ENCODE results near the gene FAM124A. TPM values are rescaled to one million over a fixed set of nuclear protein-coding genes. Genes with fewer than 3 reads are reported as not detected.

FAM124A gene
- polyA plus RNA-seq, 2 of the 4 experiments (the other 2 are of a cell fraction), result 1.5 to 1.6 TPM

- TF ChIP-seq RNF2 (IDR thresholded peaks at IDR 0.05; ENCODE audit: borderline replicate concordance, low read depth), result no peak
- TF ChIP-seq ZSCAN20 (CRISPR knock-in tag; IDR thresholded peaks at IDR 0.05), result no peak
- TF ChIP-seq BCL3 (IDR thresholded peaks at IDR 0.05), result no peak
- TF ChIP-seq KDM5A (IDR thresholded peaks at IDR 0.05), result no peak
- no peak for TF ChIP-seq E2F6 (IDR thresholded peaks at IDR 0.05; ENCODE audit: borderline replicate concordance, low read depth)
- no peak for TF ChIP-seq FOSB (CRISPR knock-in tag; IDR thresholded peaks at IDR 0.05)
Measured at GRCh38 chr13:51191743-51192142, 30.5 kb upstream of the FAM124A start (continued).

GRCh38 chr13:51192348-51192747, 29.9 kb upstream of the FAM124A start:
- ATAC-seq, result no peak
- Histone ChIP-seq H3K4me2 (no peak overlapping the region), H3K4me3 (no peak overlapping the region), H3K9me3 (no peaks in the 10 kb centered on the region), H3K4me1 (no peaks in the 10 kb centered on the region), H3K27ac (no peak overlapping the region)
- DNase-seq (ENCODE audit: low read depth in 1 of 2, low spot score in 1 of 2), result no peak
- no peak for FAIRE-seq
- POLR2A ChIA-PET, result no interaction called here
- CTCF ChIA-PET, result interaction anchor here (1.2 kb wide), 1 partner anchor 94 kb away, joined by 3 read pairs; no protein-coding TSS in a partner anchor
- 0% methylated on average over 1 of the region's 1 CpG for WGBS (ENCODE audit: missing lambda C conversion rate)
- TF ChIP-seq ESRRA (IDR thresholded peaks at IDR 0.05; ENCODE audit: borderline replicate concordance, low read length), result no peak
- no peak for TF ChIP-seq CHD4 (IDR thresholded peaks at IDR 0.05; ENCODE audit: borderline replicate concordance)
- TF ChIP-seq ZC3H11A (IDR thresholded peaks at IDR 0.05), result no peak
- no peak for TF ChIP-seq HDAC2 (IDR thresholded peaks at IDR 0.05)
- no peak for TF ChIP-seq NPAS2 (CRISPR knock-in tag; IDR thresholded peaks at IDR 0.05; ENCODE audit: borderline replicate concordance)
- no peak for TF ChIP-seq TP53 (CRISPR knock-in tag; IDR thresholded peaks at IDR 0.05)
- TF ChIP-seq POLR2A (IDR thresholded peaks at IDR 0.05; ENCODE audit: low read length), result no peak
- no peak for TF ChIP-seq HEYL (CRISPR knock-in tag; IDR thresholded peaks at IDR 0.05)
- TF ChIP-seq, protein P1, sequence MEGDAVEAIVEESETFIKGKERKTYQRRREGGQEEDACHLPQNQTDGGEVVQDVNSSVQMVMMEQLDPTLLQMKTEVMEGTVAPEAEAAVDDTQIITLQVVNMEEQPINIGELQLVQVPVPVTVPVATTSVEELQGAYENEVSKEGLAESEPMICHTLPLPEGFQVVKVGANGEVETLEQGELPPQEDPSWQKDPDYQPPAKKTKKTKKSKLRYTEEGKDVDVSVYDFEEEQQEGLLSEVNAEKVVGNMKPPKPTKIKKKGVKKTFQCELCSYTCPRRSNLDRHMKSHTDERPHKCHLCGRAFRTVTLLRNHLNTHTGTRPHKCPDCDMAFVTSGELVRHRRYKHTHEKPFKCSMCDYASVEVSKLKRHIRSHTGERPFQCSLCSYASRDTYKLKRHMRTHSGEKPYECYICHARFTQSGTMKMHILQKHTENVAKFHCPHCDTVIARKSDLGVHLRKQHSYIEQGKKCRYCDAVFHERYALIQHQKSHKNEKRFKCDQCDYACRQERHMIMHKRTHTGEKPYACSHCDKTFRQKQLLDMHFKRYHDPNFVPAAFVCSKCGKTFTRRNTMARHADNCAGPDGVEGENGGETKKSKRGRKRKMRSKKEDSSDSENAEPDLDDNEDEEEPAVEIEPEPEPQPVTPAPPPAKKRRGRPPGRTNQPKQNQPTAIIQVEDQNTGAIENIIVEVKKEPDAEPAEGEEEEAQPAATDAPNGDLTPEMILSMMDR (IDR thresholded peaks at IDR 0.05), result no peak
- TF ChIP-seq SMC3 (IDR thresholded peaks at IDR 0.05), result no peak
- TF ChIP-seq BCL3 (IDR thresholded peaks at IDR 0.05), result no peak
- no peak for TF ChIP-seq KDM5A (IDR thresholded peaks at IDR 0.05)
- no peak for TF ChIP-seq HOXA7 (CRISPR knock-in tag; IDR thresholded peaks at IDR 0.05)
- no peak for TF ChIP-seq KDM1A (IDR thresholded peaks at IDR 0.05; ENCODE audit: low read depth)
- TF ChIP-seq FOSB (CRISPR knock-in tag; IDR thresholded peaks at IDR 0.05), result no peak
- no peak for TF ChIP-seq ATOH8 (CRISPR knock-in tag; IDR thresholded peaks at IDR 0.05; ENCODE audit: low read depth)
- TF ChIP-seq EP300 (IDR thresholded peaks at IDR 0.05), result no peak
- TF ChIP-seq E2F6 (IDR thresholded peaks at IDR 0.05; ENCODE audit: borderline replicate concordance, low read depth), result no peak
